Endometrial microvascular endothelial cells (primary cell): ENCODE measurements around the gene EP300. TPM values are rescaled to one million over a fixed set of nuclear protein-coding genes. Genes with fewer than 3 reads are reported as not detected.
"Not testable (repeated sequence)": the region's sequence is repeated elsewhere in the genome, so short reads cannot be mapped to it uniquely, and the experiment has no call there.

Experiments used
- in situ Hi-C: cut with HindIII; loops from 2 replicates; pipeline ENCODE4 v1.10.0; 2017; ENCODE audit warnings: low sequenced_read_pairs, low pct_unique_long_range_greater_than_20kb; ENCODE audit errors: inconsistent ontology term
- total RNA-seq: library from RNA; depleted of rRNA; stranded (reverse); fragments of >200 nt; gene quantifications from one replicate; pipeline ENCODE4 v1.2.3, GENCODE V29; 2015; ENCODE audit errors: inconsistent ontology term

Gene EP300
- total RNA-seq, 1 donor from 2014 or later = 55.7 TPM

DNA sequence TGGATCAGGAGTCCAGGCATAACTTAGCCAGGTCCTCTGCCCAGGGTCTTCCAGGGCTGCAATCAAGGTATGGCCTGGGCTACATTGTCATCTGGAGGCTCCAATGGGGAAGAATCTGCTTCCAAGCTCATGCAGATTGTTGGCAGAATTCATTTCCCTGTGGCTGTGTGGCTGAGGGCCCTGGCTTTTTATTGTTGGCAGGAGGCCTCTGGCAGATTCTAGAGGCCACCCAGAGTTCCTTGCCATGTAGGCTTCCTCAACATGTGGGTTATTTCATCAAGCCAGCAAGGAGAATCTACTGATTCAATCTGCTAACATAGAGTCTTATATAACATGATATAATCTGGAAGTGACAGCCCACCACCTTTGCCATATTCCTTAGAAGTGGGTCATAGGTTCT is 16.4 kb upstream of the EP300 start:
- in situ Hi-C loops = no loop called here

GRCh38 chr22:41076857-41077256 is 15.5 kb upstream of the EP300 start:
- in situ Hi-C loops = no loop called here

DNA sequence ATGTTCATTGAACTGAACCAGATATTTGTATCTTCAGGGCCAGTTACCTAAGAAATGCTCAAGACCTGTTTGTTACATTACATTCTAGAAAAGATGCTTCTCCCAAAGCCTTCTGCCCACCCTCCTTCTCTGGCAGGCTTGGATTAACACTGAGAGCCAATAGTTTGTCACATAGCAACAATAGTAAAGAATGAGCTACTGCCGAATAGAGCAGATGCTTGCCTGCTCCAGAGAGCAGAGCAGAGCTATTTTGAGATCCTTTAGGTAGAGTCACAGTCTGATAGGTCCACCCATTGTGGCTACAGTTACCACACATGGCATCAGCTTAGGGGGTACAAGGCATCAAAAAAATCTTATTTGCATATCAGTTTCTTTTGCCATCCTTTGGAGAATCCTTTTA is 13.5 kb upstream of the EP300 start:
- in situ Hi-C loops = no loop called here

GRCh38 chr22:41085842-41086241 is 6.5 kb upstream of the EP300 start:
- in situ Hi-C loops = no loop called here

GRCh38 chr22:41091132-41092022 is 1.0 kb upstream of the EP300 start:
- in situ Hi-C loops = no loop called here

GRCh38 chr22:41092847-41093411 is 537 bp downstream of the EP300 start:
- in situ Hi-C loops = no loop called here

- in situ Hi-C loops = no loop called here
These were observed 1.7 kb downstream of the EP300 start for GRCh38 chr22:41094041-41094593.

DNA sequence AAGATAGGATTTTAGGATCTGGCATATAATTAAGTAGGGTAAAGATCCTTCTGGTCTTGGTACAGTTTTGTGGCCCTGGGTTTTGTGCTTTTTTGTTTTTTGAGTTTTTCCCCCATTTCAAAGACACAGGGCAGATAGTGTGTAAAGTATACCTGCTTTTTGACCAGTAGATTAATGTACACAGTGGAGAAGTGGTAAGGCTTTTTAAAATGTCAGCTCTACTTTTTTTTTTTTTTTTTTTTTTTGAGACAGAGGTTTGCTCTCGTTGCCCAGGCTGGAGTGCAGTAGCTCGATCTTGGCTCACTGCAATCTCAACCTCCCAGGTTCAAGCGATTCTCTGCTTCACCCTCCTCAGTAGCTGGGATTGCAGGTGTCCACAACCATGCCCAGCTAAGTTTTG is 4.0 kb downstream of the EP300 start:
- in situ Hi-C loops = no loop called here

DNA sequence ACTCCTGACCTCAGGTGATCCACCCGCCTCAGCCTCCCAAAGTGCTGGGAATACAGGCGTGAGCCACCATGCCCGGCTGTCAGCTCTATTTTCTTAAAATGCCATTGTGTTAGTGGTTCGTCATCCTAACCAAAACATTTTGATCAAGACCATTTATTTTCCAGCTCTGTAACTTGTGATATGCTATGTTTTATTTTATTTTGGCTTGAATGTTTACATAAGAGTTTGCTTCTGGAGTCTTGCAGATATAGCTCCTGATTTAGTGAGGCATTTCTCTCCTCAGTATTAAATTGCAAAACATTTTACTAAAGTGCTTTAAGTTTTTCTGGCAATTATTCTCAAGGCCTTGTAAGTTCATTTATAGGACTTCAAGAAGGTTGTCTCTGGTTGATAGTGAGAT is 4.4 kb downstream of the EP300 start:
- in situ Hi-C loops = no loop called here

- in situ Hi-C loops = no loop called here
These were observed 6.6 kb downstream of the EP300 start for GRCh38 chr22:41099036-41099435.

- in situ Hi-C loops = no loop called here
These were observed 14.0 kb downstream of the EP300 start for GRCh38 chr22:41106122-41106968.

- in situ Hi-C loops = not testable (repeated sequence)
These were observed 14.6 kb downstream of the EP300 start for GRCh38 chr22:41106969-41107325.

DNA sequence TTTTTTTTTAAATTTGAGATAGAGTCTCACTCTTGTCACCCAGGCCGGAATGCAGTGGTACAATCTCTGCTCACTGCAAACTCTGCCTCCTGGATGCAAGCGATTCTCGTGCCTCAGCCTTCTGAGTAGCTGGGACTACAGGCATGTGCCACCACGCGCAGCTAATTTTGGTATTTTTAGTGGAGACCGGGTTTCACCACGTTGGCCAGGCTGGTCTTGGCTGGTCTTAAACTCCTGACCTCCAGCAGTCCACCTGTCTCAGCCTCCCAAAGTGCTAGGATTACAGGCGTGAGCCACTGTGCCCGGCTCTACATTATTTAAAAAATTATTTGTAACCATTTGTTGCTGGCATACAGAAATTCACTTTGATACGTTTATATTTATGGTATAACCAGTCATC is 18.6 kb downstream of the EP300 start:
- in situ Hi-C loops = no loop called here

DNA sequence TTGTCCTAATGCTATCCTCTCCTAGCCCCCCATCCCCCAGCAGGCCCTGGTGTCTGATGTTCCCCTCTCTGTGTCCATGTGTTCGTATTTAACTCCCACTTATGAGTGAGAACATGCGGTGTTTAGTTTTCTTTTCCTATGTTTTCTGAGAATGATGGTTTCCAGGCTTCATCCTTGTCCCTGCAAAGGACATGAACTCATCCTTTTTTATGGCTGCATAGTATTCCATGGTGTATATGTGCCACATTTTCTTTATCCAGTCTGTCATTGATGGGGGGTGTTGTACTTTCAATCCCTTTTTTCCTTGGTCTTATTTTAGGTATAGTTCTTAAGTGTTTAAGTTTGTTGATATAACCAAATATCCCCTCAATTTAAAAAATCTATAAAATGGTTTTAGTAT is 23.9 kb downstream of the EP300 start:
- in situ Hi-C loops = no loop called here

DNA sequence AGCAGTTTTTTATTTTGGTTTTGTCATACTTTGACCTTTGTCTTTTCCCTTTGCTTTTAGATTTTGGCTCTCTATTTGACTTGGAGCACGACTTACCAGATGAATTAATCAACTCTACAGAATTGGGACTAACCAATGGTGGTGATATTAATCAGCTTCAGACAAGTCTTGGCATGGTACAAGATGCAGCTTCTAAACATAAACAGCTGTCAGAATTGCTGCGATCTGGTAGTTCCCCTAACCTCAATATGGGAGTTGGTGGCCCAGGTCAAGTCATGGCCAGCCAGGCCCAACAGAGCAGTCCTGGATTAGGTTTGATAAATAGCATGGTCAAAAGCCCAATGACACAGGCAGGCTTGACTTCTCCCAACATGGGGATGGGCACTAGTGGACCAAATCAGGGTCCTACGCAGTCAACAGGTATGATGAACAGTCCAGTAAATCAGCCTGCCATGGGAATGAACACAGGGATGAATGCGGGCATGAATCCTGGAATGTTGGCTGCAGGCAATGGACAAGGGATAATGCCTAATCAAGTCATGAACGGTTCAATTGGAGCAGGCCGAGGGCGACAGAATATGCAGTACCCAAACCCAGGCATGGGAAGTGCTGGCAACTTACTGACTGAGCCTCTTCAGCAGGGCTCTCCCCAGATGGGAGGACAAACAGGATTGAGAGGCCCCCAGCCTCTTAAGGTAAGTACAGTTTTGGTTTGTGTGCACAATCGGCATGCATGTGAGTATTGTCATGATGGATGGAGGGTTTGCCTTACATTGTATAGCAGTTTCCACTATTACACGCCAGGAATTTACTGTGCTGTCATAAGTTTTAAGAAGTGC is 25.0 kb downstream of the EP300 start:
- in situ Hi-C loops = no loop called here

DNA sequence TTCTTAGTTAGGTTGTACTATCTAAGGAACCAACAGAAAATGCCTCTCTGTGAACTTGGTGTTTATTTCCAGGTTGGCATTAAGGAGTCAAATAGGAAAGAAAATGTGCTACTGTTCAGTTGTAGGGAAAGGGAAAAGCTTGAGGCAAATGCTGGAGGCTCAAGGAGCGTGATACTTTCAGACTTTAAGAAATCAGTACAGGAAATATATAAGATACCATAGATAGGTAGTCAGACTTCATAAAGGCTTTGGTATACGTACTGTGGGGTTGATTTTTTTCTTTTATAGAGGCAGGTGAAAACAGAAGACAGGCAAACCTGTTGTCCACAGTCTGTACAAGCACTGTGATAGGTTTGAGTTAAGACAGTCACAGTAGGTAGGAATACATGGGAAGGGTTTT is 30.8 kb downstream of the EP300 start:
- in situ Hi-C loops = no loop called here

DNA sequence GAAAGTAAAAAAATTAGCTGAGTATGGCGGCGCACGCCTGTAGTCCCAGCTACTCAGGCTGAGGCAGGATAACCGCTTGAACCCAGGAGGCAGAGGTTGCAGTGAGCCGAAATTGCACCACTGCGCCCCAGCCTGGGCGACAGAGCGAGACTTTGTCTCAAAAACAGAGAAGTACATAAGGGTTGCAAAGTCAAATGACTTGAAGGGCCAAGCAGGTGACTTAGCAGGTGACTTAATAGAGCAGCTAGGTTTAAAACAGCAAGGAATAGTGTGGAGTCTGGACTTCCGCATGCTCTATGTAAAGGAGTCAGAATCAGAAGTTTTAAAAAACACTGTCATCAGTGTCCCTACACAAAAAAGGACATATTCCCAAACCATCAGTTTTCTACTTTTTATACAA is 31.7 kb downstream of the EP300 start:
- in situ Hi-C loops = no loop called here

GRCh38 chr22:41127451-41127850 is 35.1 kb downstream of the EP300 start:
- in situ Hi-C loops = no loop called here

DNA sequence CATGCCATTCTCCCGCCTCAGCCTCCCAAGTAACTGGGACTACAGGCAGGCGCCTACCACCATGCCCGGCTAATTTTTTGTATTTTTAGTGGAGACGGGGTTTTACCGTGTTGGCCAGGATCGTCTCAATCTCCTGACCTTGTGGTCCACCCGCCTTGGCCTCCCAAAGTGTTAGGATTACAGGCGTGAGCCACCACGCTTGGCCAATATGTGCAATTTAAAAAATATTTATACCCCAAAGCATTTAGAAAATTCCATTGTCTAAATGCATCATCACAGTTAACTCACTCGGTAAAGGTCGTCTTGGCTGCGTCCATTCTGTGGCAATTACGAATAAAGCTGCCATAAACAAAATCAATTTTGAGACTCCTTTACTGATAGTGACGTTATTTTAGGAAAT is 36.2 kb downstream of the EP300 start:
- in situ Hi-C loops = no loop called here
